Central memory CD8-positive, alpha-beta T cell (primary cell): Measurements from ENCODE around the gene ADIPOR2.
A peak's percentile ranks its signal among the peaks of the same experiment; 100 is the strongest.

Experiments
- ATAC-seq: fragments of 150-1000 bp; cut with Tn5 transposase; replicated peaks from 2 replicates; pipeline ENCODE4 v1.10.0; 2022; ENCODE audit warnings: mild to moderate bottlenecking, moderate FRiP score, moderate number of reproducible peaks; ENCODE audit not compliant: poor library complexity, severe bottlenecking; ENCODE audit errors: extremely low read depth
- DNase-seq, 2 donors: peaks; one replicate each; pipeline ENCODE4 v3.0.0; 2021; ENCODE audit warnings: low spot score in 2 of 2
- H3K27ac Mint-ChIP-seq: one replicate; pipeline ENCODE4 v1.8.0; 2022; ENCODE audit warnings: low read depth, mild to moderate bottlenecking, moderate library complexity, mixed read lengths
- H3K27me3 Mint-ChIP-seq: one replicate; pipeline ENCODE4 v1.8.0; 2022; ENCODE audit warnings: mixed read lengths
- H3K36me3 Mint-ChIP-seq: one replicate; pipeline ENCODE4 v1.8.0; 2022; ENCODE audit warnings: mild to moderate bottlenecking, moderate library complexity, mixed read lengths; ENCODE audit not compliant: insufficient read depth
- H3K4me1 Mint-ChIP-seq: one replicate; pipeline ENCODE4 v1.8.0; 2022; ENCODE audit warnings: mixed read lengths
- H3K4me3 Mint-ChIP-seq: one replicate; pipeline ENCODE4 v1.8.0; 2022; ENCODE audit warnings: mild to moderate bottlenecking, moderate library complexity, mixed read lengths
- H3K9me3 Mint-ChIP-seq: one replicate; pipeline ENCODE4 v1.8.0; 2022; ENCODE audit warnings: mixed read lengths

Gene ADIPOR2

GRCh38 chr12:1797011-1797901 lies 106.4 kb downstream of the ADIPOR2 start:
- H3K27me3 Mint-ChIP-seq, result no peaks in the 10 kb centered on the region

DNA sequence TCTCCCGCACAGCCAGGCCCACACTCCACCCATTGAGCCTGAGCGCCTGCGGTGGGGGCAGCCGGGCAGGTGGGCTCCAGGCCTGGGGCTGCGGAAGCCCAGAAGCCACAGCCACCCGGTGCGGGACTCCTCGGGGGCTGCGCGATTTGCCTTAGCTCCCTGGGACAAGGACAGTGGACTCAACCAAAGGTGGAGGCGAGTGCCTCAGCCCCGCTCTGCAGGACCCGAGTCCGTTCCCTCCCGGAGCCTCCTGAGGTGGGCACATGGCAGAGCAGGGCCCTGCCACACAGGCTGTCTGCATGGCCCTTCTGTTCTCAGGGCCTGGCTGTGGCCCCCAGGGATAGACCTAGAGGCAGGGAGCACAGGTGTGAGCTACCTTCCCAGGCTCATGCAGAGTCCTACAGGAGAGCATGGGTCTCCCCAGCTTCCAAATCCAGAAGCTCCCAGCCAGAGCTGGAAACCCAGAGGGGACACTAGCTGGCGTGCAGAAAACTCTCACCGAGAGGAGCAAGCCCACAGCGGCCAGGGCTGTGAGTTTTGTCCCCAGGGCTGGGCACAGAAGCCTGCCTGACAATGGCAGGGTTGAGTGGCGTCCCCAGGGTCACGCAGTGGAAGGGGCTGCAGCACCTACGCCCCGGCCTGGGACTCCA lies 107.2 kb downstream of the ADIPOR2 start:
- peaks cover 21% of the 10 kb centered on the region for H3K4me1 Mint-ChIP-seq
- peak overlapping the region; percentile 83 for H3K4me3 Mint-ChIP-seq
- H3K9me3 Mint-ChIP-seq, result no peaks in the 10 kb centered on the region
- peak overlapping the region; percentile 74 for H3K27ac Mint-ChIP-seq
- H3K36me3 Mint-ChIP-seq, result peaks cover 3% of the 10 kb centered on the region
- no peak for DNase-seq
- no peak for ATAC-seq
- no peaks in the 10 kb centered on the region for H3K27me3 Mint-ChIP-seq

More at GRCh38 chr12:1797011-1797901, 106.4 kb downstream of the ADIPOR2 start:
- Mint-ChIP-seq H3K9me3 (no peaks in the 10 kb centered on the region), H3K36me3 (peaks cover 3% of the 10 kb centered on the region), H3K4me1 (peaks cover 21% of the 10 kb centered on the region), H3K27ac (peak overlapping the region; percentile 74), H3K4me3 (peak overlapping the region; percentile 83)
- ATAC-seq, result no peak
- DNase-seq, result no peak

DNA sequence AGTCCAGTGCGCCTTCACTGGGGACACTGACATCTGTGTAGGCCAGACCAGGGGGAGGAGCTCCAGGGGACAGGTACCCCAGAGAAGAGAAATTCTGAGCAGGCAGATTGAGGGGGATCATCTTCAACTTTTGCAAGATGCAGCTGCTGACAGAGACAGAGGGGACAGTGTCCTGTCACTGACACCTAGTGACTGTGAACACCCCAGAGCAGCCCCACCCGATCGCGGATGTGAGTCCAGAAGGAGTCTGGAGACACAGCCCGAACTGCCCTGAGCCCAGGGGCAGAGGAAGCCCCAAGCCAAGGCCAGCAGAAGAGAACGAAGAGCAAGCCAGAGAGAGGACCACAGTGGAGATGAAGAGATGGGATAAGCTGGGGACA lies 107.8 kb downstream of the ADIPOR2 start:
- ATAC-seq (no peak), DNase-seq (no peak)
- H3K4me3 Mint-ChIP-seq, result no peak overlapping the region
- H3K4me1 Mint-ChIP-seq, result peaks cover 21% of the 10 kb centered on the region
- no peaks in the 10 kb centered on the region for H3K9me3 Mint-ChIP-seq
- H3K27me3 Mint-ChIP-seq, result no peaks in the 10 kb centered on the region
- peaks cover 3% of the 10 kb centered on the region for H3K36me3 Mint-ChIP-seq
- H3K27ac Mint-ChIP-seq, result peak overlapping the region; percentile 11

DNA sequence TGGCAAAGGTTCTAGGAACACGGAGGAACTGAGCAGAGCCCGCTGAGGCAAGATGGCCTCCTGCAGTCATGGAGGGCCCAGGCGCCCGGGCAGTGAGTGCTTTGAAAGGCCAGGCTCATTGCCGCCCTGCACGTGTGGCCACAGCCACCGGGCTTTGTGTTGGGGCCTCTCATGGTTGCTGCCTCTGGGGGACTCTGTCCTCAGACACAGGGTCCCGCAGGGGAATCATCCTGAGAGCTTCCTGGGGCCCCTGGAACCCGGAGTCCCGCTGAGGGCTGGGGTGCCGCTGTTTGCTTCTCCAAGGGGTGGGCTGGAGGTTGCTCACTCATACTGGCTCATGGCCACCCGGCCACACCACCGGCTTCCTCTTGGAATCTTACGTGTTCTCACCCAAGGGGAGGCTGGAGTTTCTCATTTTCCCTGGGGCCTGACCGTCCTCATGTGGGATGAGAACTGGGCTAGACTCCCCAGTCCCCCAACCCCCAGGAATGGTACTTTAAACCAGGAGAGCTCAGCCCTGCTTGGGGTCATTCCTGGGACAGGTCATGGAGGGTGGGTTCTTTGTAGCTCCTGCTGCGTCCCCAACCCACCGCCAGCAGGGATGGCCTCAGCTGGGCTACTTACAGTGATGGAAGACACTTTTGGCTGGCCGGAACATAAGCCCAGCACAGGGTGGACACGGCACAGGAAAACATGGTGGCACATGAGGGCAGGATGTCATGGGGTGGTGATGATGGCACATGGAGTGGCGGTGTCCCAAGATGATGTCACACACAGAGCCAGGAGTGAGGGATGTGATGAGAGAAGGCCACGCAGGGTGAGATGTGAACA lies 108.4 kb downstream of the ADIPOR2 start:
- no peak for DNase-seq
- Mint-ChIP-seq H3K4me1 (peaks cover 22% of the 10 kb centered on the region), H3K27ac (peak overlapping the region; percentile 11), H3K4me3 (no peak overlapping the region), H3K36me3 (peaks cover 3% of the 10 kb centered on the region), H3K27me3 (no peaks in the 10 kb centered on the region), H3K9me3 (no peaks in the 10 kb centered on the region)
- ATAC-seq, result no peak

GRCh38 chr12:1799882-1800400 lies 109.1 kb downstream of the ADIPOR2 start:
- no peak overlapping the region for H3K4me3 Mint-ChIP-seq

GRCh38 chr12:1800401-1801302 lies 109.8 kb downstream of the ADIPOR2 start:
- Mint-ChIP-seq H3K9me3 (no peaks in the 10 kb centered on the region), H3K4me1 (peaks cover 27% of the 10 kb centered on the region), H3K27ac (no peak overlapping the region), H3K27me3 (no peaks in the 10 kb centered on the region), H3K36me3 (peaks cover 3% of the 10 kb centered on the region), H3K4me3 (no peak overlapping the region)
- ATAC-seq, result no peak
- DNase-seq, result no peak

More at GRCh38 chr12:1799882-1800400, 109.1 kb downstream of the ADIPOR2 start:
- Mint-ChIP-seq H3K4me1 (peaks cover 28% of the 10 kb centered on the region), H3K27me3 (no peaks in the 10 kb centered on the region), H3K36me3 (peaks cover 3% of the 10 kb centered on the region), H3K27ac (no peak overlapping the region), H3K9me3 (no peaks in the 10 kb centered on the region)
- DNase-seq, result no peak
- no peak for ATAC-seq

- ATAC-seq (no peak), DNase-seq (no peak)
- Mint-ChIP-seq H3K4me1 (peaks cover 23% of the 10 kb centered on the region), H3K4me3 (no peak overlapping the region), H3K27ac (no peak overlapping the region), H3K9me3 (no peaks in the 10 kb centered on the region), H3K36me3 (no peaks in the 10 kb centered on the region), H3K27me3 (no peaks in the 10 kb centered on the region)
These were observed 110.6 kb downstream of the ADIPOR2 start for GRCh38 chr12:1801303-1801975.

- H3K36me3 Mint-ChIP-seq, result no peaks in the 10 kb centered on the region
- H3K4me3 Mint-ChIP-seq, result no peak overlapping the region
- H3K4me1 Mint-ChIP-seq, result peaks cover 19% of the 10 kb centered on the region
- no peak overlapping the region for H3K27ac Mint-ChIP-seq
- ATAC-seq (no peak), DNase-seq (no peak)
- H3K9me3 Mint-ChIP-seq, result no peaks in the 10 kb centered on the region
- no peaks in the 10 kb centered on the region for H3K27me3 Mint-ChIP-seq
These were observed 112.9 kb downstream of the ADIPOR2 start for GRCh38 chr12:1803736-1804135.

DNA sequence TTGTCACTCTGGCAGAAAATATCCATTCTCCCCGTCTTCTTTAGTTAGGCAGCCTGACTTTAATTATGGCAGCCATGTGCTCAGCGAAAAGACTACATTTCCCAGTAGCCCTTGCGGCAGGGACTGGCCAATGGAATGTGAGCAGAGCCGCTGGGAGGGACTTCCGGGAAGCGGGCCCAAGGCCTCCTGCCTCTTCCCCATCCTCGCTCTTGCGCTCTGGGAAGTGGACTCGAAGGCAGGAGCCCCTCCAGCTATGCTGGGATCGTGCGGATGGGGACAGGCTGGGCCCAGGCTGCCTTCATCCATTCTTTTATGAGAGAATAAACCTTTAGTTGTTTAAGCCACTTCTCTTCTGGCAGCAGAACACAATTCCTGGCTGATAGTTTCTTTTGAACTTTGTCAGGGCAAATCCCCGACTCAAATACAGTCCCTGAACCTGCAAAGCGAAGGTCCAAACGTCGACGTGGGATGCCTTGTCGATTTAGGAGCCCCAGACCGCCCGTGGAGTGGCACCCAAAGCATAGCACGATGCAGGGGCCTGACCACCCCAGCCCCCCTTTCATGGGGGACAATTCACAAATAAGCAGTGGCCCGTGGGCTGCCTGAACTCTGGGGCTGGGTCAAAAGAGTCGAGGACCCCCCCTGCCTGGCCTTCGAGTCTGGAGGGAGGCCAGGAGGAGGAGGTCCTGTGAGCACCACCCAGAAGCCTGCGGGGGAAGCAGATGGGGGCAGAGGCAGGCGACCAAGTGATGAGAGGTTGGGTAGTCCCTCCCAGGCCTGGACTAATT lies 113.9 kb downstream of the ADIPOR2 start:
- ATAC-seq (peak; percentile 93), DNase-seq (peak; percentile 66 to 74)
- Mint-ChIP-seq H3K27ac (peak overlapping the region; percentile 82), H3K4me3 (no peak overlapping the region), H3K4me1 (peaks cover 17% of the 10 kb centered on the region), H3K27me3 (no peaks in the 10 kb centered on the region), H3K9me3 (no peaks in the 10 kb centered on the region), H3K36me3 (no peaks in the 10 kb centered on the region)

- ATAC-seq (no peak), DNase-seq (no peak)
- no peaks in the 10 kb centered on the region for H3K36me3 Mint-ChIP-seq
- H3K27ac Mint-ChIP-seq, result no peak overlapping the region
- H3K4me1 Mint-ChIP-seq, result peaks cover 11% of the 10 kb centered on the region
- no peak overlapping the region for H3K4me3 Mint-ChIP-seq
- no peaks in the 10 kb centered on the region for H3K9me3 Mint-ChIP-seq
- H3K27me3 Mint-ChIP-seq, result no peaks in the 10 kb centered on the region
These were observed 114.7 kb downstream of the ADIPOR2 start for GRCh38 chr12:1805441-1806081.
